HCT116 (cell line): Measurements from ENCODE around the gene WWTR1. TPM values are rescaled to one million over a fixed set of nuclear protein-coding genes. Genes with fewer than 3 reads are reported as not detected.

Source experiments
- ATAC-seq: fragments of 200-7000 bp; cut with Tn5 transposase; 2 replicates; pipeline ENCODE4 v1.9.1; 2020; ENCODE audit warnings: mild to moderate bottlenecking, moderate library complexity
- BruUV-seq: library from RNA; stranded (reverse); fragments of 400-500 nt; replicated peaks from 2 replicates; lab custom pipeline; 2021; lab: Mats Ljungman, UMichigan
- CTCF ChIA-PET: fragments of 300-600 bp; sonication (Branson Sonifier 250); formaldehyde crosslinking; loops from one replicate; lab custom pipeline; 2021; ENCODE audit warnings: antibody characterized with exemption; lab: Charles Lee
- POLR2A ChIA-PET: fragments of 300-600, 350-600 bp; sonication (Branson Sonifier 250); formaldehyde crosslinking; loops from one replicate; lab custom pipeline; 2021; ENCODE audit warnings: antibody characterized with exemption; lab: Charles Lee
- RAD21 ChIA-PET, 2 experiments: fragments of 300-600 bp; sonication (Branson Sonifier 250); formaldehyde crosslinking; loops; one replicate each; lab custom pipeline; 2023; ENCODE audit warnings: low total read pairs in 2 of 2; ENCODE audit not compliant: uncharacterized antibody in 2 of 2, unreplicated experiment in 2 of 2, low non-redundant PET in 1 of 2; lab: Charles Lee
- DNase-seq: peaks from one replicate; pipeline ENCODE4 v3.0.0-alpha.2; 2010; ENCODE audit warnings: low read depth, low spot score
- H2AFZ ChIP-seq: fragments of 200-600 bp; shearing (Covaris generic), sonication (generic); 2 replicates; pipeline ENCODE4 v1.6.1; 2017; ENCODE audit warnings: low read depth, mixed run types, mixed read lengths, antibody characterized with exemption, low read length; ENCODE audit not compliant: poor library complexity, severe bottlenecking
- H3K27ac ChIP-seq: 2 replicates; pipeline ENCODE4 v1.5.1; 2012; ENCODE audit warnings: low read depth, low read length
- H3K27me3 ChIP-seq: fragments of 200-600 bp; sonication (generic); 2 replicates; pipeline ENCODE4 v1.6.1; 2016; ENCODE audit warnings: mixed run types, low read length, mixed read lengths; ENCODE audit not compliant: insufficient read depth
- H3K36me3 ChIP-seq, 2 experiments: fragments of 200-500 bp in 1 of 2; fragments of 200-600 bp in 1 of 2; sonication (Bioruptor generic) in 1 of 2; sonication (generic) in 1 of 2; 2 replicates each; pipeline versions ENCODE4 v1.5.1 to v1.6.1; 2014 to 2016; ENCODE audit warnings: low read length in 2 of 2, inconsistent platforms in 1 of 2, mixed read lengths in 1 of 2, mixed run types in 1 of 2; ENCODE audit not compliant: insufficient read depth in 2 of 2, control insufficient read depth in 1 of 2
- H3K4me1 ChIP-seq, 2 experiments: fragments of 200-600 bp in 1 of 2; sonication (generic) in 1 of 2; 2 replicates each; pipeline versions ENCODE4 v1.5.1 to v1.6.1; 2012 to 2017; ENCODE audit warnings: low read length in 2 of 2, inconsistent platforms in 1 of 2, mild to moderate bottlenecking in 1 of 2, mixed read lengths in 1 of 2, mixed run types in 1 of 2, moderate library complexity in 1 of 2; ENCODE audit not compliant: insufficient read depth in 2 of 2, control insufficient read depth in 1 of 2
- H3K4me2 ChIP-seq: fragments of 200-600 bp; sonication (generic); 2 replicates; pipeline ENCODE4 v1.6.1; 2017; ENCODE audit warnings: mixed run types, low read length, mixed read lengths
- H3K4me3 ChIP-seq, 2 experiments: fragments of 200-600 bp in 1 of 2; sonication (generic) in 1 of 2; replicated peaks in 1 of 2; 2 replicates each; pipeline ENCODE4 v1.5.1; 2011 to 2016; ENCODE audit warnings: low read length in 2 of 2, control low read depth in 1 of 2, low read depth in 1 of 2, mild to moderate bottlenecking in 1 of 2, mixed read lengths in 1 of 2, mixed run types in 1 of 2
- H3K79me2 ChIP-seq: fragments of 200-600 bp; sonication (generic); 2 replicates; pipeline ENCODE4 v1.6.1; 2017; ENCODE audit warnings: mild to moderate bottlenecking, mixed run types, low read length, moderate library complexity, mixed read lengths; ENCODE audit not compliant: insufficient read depth
- H3K9ac ChIP-seq: fragments of 200-600 bp; sonication (generic); 2 replicates; pipeline ENCODE4 v1.6.1; 2016; ENCODE audit warnings: low read length, mixed read lengths
- H3K9me2 ChIP-seq: fragments of 200-600 bp; sonication (generic), shearing (Covaris generic); 2 replicates; pipeline ENCODE4 v1.6.1; 2017; ENCODE audit warnings: mixed run types, mild to moderate bottlenecking, moderate library complexity; ENCODE audit not compliant: insufficient read depth
- H3K9me3 ChIP-seq, 2 experiments: fragments of 200-500 bp in 1 of 2; fragments of 200-600 bp in 1 of 2; sonication (Bioruptor generic) in 1 of 2; sonication (generic) in 1 of 2; 2 replicates each; pipeline ENCODE4 v1.6.1; 2014 to 2017; ENCODE audit warnings: low read length in 2 of 2, mixed read lengths in 2 of 2, inconsistent platforms in 1 of 2, low read depth in 1 of 2, mild to moderate bottlenecking in 1 of 2, mixed run types in 1 of 2, moderate library complexity in 1 of 2; ENCODE audit not compliant: control insufficient read depth in 1 of 2, insufficient read depth in 1 of 2
- H4K20me1 ChIP-seq: fragments of 200-600 bp; sonication (generic), shearing (Covaris generic); 2 replicates; pipeline ENCODE4 v1.6.1; 2017; ENCODE audit warnings: mixed run types, mild to moderate bottlenecking, moderate library complexity; ENCODE audit not compliant: insufficient read depth
- CBX3 ChIP-seq: IDR thresholded peaks from 2 replicates; pipeline ENCODE4 v1.6.1; 2012; ENCODE audit warnings: low read depth
- CTCF ChIP-seq, 3 experiments: fragments of 200-600 bp in 1 of 3; sonication (generic) in 1 of 3; IDR thresholded peaks in 2 of 3; conservative IDR thresholded peaks in 1 of 3; 2 replicates each; pipeline ENCODE4 v1.5.1; 2012 to 2017; ENCODE audit warnings: low read depth in 2 of 3, low read length in 2 of 3, antibody characterized with exemption in 1 of 3, borderline replicate concordance in 1 of 3, control low read depth in 1 of 3, mild to moderate bottlenecking in 1 of 3, mixed read lengths in 1 of 3, mixed run types in 1 of 3, moderate library complexity in 1 of 3; ENCODE audit not compliant: insufficient read depth in 1 of 3
- FOSL1 ChIP-seq: IDR thresholded peaks from 2 replicates; pipeline ENCODE4 v1.6.1; 2012; ENCODE audit warnings: low read depth
- ZBTB33 ChIP-seq: IDR thresholded peaks from 2 replicates; pipeline ENCODE4 v1.6.1; 2011; ENCODE audit warnings: mild to moderate bottlenecking, low read length, moderate library complexity; ENCODE audit not compliant: insufficient replicate concordance; ENCODE audit errors: extremely low read depth
- ZFX ChIP-seq: fragments of 450-650 bp; IDR thresholded peaks from 2 replicates; pipeline ENCODE4 v1.6.1; 2017
- intact Hi-C: fragments of 100-400 bp; cut with micrococcal nuclease; formaldehyde crosslinking; loops from 2 replicates; pipeline ENCODE4 v1.10.0; 2022
- total RNA-seq: library from RNA; stranded (reverse); gene quantifications from one replicate; pipeline ENCODE4 v1.2.1, GENCODE V29; 2021; ENCODE audit not compliant: unreplicated experiment
- TF ChIP-seq, protein P1 (sequence below): IDR thresholded peaks from 2 replicates; pipeline ENCODE4 v1.6.1; 2012; ENCODE audit warnings: low read depth

The WWTR1 gene
- total RNA-seq, 1 experiment from 2014 or later: 46.9 TPM

DNA sequence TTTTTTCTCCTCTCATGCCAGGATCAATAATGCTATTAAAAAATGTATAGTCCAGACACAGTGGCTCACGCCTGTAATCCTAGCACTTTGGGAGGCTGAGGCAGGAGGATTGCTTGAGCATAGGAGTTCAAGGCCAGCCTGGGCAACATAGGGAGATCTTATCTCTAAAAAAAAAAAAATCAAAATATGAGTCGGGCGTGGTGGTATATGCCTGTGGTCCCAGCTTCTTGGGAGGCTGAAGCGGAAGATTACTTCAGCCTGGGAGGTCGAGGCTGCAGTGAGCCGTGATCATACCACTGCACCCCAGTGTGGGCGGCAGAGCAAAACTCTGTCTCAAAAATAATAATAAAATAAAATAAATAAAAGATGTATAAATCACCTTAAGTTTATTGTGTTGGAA is 75.4 kb downstream of the WWTR1 start:
- peaks cover 62% of the 10 kb centered on the region for H3K79me2 ChIP-seq
- peak overlapping the region; percentile 77 for H3K9ac ChIP-seq

More for the DNA sequence above, 75.4 kb downstream of the WWTR1 start:
- Histone ChIP-seq H2AFZ (no peak overlapping the region), H3K36me3 (no peaks in the 10 kb centered on the region), H3K27ac (peak overlapping the region; percentile 99), H3K9me3 (no peaks in the 10 kb centered on the region), H3K4me3 (peak overlapping the region in 1 of 2 experiments; percentile 47; a peak in 2 of 4 replicates), H4K20me1 (no peaks in the 10 kb centered on the region), H3K9me2 (no peaks in the 10 kb centered on the region), H3K4me1 (peaks cover 96 to 100% of the 10 kb centered on the region in 2 experiments), H3K27me3 (no peaks in the 10 kb centered on the region), H3K4me2 (peak overlapping the region; percentile 84)
- BruUV-seq: no TSS peak
- ChIA-PET RAD21 (interaction anchor here in 1 of 2 experiments (1.5 kb wide), 1 partner anchor 76 kb away, joined by 4 read pairs; the partner anchor contains the start of gene WWTR1), POLR2A (interaction anchor here (1.7 kb wide), 1 partner anchor 10 kb away, joined by 5 read pairs; no protein-coding TSS in a partner anchor), CTCF (no interaction called here)
- 0 out of 2 replicates have a peak, but pooled peaks have one; percentile 8 for ATAC-seq
- intact Hi-C loops: loop anchor here (5.0 kb wide), 1 partner anchor 75 kb away; the partner anchor contains the start of gene WWTR1
- TF ChIP-seq CTCF (IDR thresholded peaks at IDR 0.05 in 2 of 3, conservative IDR thresholded peaks at IDR 0.05 in 1 of 3; ENCODE audit: borderline replicate concordance in 1 of 3, insufficient read depth in 1 of 3, low read depth in 2 of 3, low read length in 2 of 3): no peak
- TF ChIP-seq, protein P1, sequence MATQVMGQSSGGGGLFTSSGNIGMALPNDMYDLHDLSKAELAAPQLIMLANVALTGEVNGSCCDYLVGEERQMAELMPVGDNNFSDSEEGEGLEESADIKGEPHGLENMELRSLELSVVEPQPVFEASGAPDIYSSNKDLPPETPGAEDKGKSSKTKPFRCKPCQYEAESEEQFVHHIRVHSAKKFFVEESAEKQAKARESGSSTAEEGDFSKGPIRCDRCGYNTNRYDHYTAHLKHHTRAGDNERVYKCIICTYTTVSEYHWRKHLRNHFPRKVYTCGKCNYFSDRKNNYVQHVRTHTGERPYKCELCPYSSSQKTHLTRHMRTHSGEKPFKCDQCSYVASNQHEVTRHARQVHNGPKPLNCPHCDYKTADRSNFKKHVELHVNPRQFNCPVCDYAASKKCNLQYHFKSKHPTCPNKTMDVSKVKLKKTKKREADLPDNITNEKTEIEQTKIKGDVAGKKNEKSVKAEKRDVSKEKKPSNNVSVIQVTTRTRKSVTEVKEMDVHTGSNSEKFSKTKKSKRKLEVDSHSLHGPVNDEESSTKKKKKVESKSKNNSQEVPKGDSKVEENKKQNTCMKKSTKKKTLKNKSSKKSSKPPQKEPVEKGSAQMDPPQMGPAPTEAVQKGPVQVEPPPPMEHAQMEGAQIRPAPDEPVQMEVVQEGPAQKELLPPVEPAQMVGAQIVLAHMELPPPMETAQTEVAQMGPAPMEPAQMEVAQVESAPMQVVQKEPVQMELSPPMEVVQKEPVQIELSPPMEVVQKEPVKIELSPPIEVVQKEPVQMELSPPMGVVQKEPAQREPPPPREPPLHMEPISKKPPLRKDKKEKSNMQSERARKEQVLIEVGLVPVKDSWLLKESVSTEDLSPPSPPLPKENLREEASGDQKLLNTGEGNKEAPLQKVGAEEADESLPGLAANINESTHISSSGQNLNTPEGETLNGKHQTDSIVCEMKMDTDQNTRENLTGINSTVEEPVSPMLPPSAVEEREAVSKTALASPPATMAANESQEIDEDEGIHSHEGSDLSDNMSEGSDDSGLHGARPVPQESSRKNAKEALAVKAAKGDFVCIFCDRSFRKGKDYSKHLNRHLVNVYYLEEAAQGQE: no peak
- TF ChIP-seq CBX3: no peak
- TF ChIP-seq ZFX: no peak
- TF ChIP-seq FOSL1: no peak
- TF ChIP-seq ZBTB33: no peak
- no peak for DNase-seq
